ENCODE measurements around the gene DEPDC5. TPM values are rescaled to one million over a fixed set of nuclear protein-coding genes. Genes with fewer than 3 reads are reported as not detected.

DEPDC5 gene
- total and polyA plus RNA-seq, 9 of the 15 experiments (the other 6 are each of a cell fraction or from before 2014, with no cell fraction given) = 2.3 to 12.3 (median 10.7) TPM

- TF ChIP-seq RERE (CRISPR knock-in tag; IDR thresholded peaks at IDR 0.05; ENCODE audit: borderline replicate concordance) = no peak
- TF ChIP-seq BHLHE40 (IDR thresholded peaks at IDR 0.05; ENCODE audit: low read length) = no peak
- TF ChIP-seq SIN3B (IDR thresholded peaks at IDR 0.05; ENCODE audit: low read depth) = no peak
- TF ChIP-seq HMGN3 (IDR thresholded peaks at IDR 0.05; ENCODE audit: borderline replicate concordance, extremely low read depth, insufficient read length, low read depth, low read length) = peak; percentile 69
- 0 out of 4 replicates have a peak, but pooled peaks of 1 of the 2 experiments have one; percentile 60 for TF ChIP-seq ZNF639 (CRISPR knock-in tag; conservative IDR thresholded peaks at IDR 0.05 in 1 of 2, IDR thresholded peaks at IDR 0.05 in 1 of 2)
- no peak for TF ChIP-seq HLTF (IDR thresholded peaks at IDR 0.05)
- TF ChIP-seq CBFA2T3 (IDR thresholded peaks at IDR 0.05) = peak; percentile 92
- peak; percentile 75; the same call in 1 of the 2 replicates for TF ChIP-seq PHF21A (IDR thresholded peaks at IDR 0.05; ENCODE audit: borderline replicate concordance, low read depth)
- no peak for TF ChIP-seq MCM3 (IDR thresholded peaks at IDR 0.05)
- no peak for TF ChIP-seq MCM7 (IDR thresholded peaks at IDR 0.05)
- TF ChIP-seq CHAMP1 (IDR thresholded peaks at IDR 0.05) = 0 out of 2 replicates have a peak, but pooled peaks have one; percentile 63
- TF ChIP-seq ZFP91 (CRISPR knock-in tag; IDR thresholded peaks at IDR 0.05) = no peak
- TF ChIP-seq NFRKB (IDR thresholded peaks at IDR 0.05; ENCODE audit: low read depth) = no peak
- peak; percentile 62 for TF ChIP-seq ESRRA (IDR thresholded peaks at IDR 0.05; ENCODE audit: borderline replicate concordance, low read depth)
- peak; percentile 40; the same call in 1 of the 2 replicates for TF ChIP-seq L3MBTL2 (IDR thresholded peaks at IDR 0.05)
- TF ChIP-seq ZNF3 (CRISPR knock-in tag; IDR thresholded peaks at IDR 0.05) = no peak
- no peak for TF ChIP-seq SREBF2 (CRISPR knock-in tag; IDR thresholded peaks at IDR 0.05)
- no peak for TF ChIP-seq NBN (IDR thresholded peaks at IDR 0.05; ENCODE audit: low read depth)
Measured at GRCh38 chr22:31901388-31902137, 147.7 kb downstream of the DEPDC5 start (continued).

All from K562 (cell line).